Measurements from ENCODE around the gene AGK.

AGK gene, protein sequence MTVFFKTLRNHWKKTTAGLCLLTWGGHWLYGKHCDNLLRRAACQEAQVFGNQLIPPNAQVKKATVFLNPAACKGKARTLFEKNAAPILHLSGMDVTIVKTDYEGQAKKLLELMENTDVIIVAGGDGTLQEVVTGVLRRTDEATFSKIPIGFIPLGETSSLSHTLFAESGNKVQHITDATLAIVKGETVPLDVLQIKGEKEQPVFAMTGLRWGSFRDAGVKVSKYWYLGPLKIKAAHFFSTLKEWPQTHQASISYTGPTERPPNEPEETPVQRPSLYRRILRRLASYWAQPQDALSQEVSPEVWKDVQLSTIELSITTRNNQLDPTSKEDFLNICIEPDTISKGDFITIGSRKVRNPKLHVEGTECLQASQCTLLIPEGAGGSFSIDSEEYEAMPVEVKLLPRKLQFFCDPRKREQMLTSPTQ

DNA sequence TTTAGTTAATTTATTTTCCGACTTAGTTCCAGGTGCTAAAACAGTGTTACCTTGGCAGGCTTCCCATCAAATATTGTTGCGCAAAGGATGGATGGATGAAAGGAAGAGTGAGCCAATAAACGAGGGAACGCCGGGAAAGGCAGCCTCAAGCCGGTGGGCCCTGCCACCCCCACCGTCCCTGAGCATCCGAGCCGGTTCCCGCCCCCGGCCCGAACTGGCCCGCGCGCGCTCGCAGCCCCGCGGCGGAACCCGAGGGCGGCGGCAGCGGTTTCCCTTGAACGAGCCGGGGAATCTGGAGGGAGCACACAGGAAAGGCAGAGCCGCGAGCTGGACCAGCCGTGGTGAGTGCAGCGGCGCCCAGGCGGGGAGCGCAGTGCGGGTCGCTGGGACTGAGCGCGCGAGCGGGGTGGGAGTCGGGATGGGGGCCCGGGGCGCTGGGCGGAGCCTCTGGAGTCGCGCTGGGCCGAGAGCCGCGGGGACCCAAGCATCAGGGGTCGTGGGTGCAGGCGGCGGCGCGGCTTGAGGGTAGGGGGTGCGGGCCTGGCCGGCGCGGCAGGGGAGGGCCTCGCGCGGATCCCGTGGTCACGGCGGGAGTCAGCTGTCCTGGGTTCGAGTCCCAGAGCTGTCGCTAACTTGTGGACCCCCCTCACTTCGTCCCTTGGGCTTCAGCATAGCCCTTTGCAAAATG, at the start of gene AGK:
TSS of gene AGK (plus strand) at position 317 of the 688 bp plus-strand sequence. CDS start 4,057 bp downstream, outside the sequence.
- peak; percentile 88 for DNase-seq (ENCODE audit: low spot score)
- TF ChIP-seq, protein P1, sequence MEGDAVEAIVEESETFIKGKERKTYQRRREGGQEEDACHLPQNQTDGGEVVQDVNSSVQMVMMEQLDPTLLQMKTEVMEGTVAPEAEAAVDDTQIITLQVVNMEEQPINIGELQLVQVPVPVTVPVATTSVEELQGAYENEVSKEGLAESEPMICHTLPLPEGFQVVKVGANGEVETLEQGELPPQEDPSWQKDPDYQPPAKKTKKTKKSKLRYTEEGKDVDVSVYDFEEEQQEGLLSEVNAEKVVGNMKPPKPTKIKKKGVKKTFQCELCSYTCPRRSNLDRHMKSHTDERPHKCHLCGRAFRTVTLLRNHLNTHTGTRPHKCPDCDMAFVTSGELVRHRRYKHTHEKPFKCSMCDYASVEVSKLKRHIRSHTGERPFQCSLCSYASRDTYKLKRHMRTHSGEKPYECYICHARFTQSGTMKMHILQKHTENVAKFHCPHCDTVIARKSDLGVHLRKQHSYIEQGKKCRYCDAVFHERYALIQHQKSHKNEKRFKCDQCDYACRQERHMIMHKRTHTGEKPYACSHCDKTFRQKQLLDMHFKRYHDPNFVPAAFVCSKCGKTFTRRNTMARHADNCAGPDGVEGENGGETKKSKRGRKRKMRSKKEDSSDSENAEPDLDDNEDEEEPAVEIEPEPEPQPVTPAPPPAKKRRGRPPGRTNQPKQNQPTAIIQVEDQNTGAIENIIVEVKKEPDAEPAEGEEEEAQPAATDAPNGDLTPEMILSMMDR (IDR thresholded peaks at IDR 0.05; ENCODE audit: extremely low read depth, insufficient read depth, missing control alignments): no peak
- in situ Hi-C loops (cut with MboI; ENCODE audit: low pct_unique_long_range_greater_than_20kb, low sequenced_read_pairs, unreplicated experiment): no loop called here

DNA sequence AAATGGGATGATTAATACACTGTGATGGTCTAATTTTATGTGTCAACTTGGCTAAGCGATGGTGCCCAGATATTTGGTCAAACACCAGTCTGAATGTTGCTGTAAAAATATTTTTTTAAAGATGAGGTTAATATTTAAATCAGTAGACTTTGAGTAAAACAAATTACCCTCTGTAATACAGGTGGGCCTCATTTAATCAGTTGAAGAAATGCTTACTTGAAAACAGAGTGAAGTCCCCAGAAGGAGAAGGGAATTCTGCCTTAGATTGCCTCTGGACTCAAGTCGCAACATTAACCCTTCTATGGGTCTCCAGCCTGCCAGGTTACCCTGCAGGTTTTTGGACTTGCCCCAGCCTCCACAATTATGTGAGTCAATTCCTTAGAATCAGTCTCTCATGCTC, 49.8 kb upstream of the AGK start:
- TF ChIP-seq, protein P1 (IDR thresholded peaks at IDR 0.05; ENCODE audit: extremely low read depth, insufficient read depth, missing control alignments): no peak
- DNase-seq (ENCODE audit: low spot score): no peak
- in situ Hi-C loops (cut with MboI; ENCODE audit: low pct_unique_long_range_greater_than_20kb, low sequenced_read_pairs, unreplicated experiment): no loop called here

DNA sequence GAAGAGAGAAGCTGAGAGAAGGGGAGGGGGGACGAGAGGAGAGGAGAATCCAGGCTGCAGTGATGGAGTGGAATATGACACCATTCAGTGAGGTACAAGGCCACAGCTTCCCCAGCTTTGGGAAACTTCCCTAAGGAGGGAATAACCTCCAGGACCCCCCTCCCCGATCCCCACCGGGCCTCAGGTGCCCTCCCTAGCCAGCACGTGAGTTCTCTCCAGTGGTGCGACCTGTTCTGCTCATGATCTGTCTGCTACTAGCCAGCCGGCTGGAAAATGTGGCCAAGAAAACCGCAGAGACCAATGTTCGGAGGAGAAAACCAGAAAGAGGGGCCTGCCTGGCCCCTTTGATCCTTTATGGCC, 39.9 kb upstream of the AGK start:
- TF ChIP-seq, protein P1 (IDR thresholded peaks at IDR 0.05; ENCODE audit: extremely low read depth, insufficient read depth, missing control alignments): no peak
- no peak for DNase-seq (ENCODE audit: low spot score)
- in situ Hi-C loops (cut with MboI; ENCODE audit: low pct_unique_long_range_greater_than_20kb, low sequenced_read_pairs, unreplicated experiment): no loop called here

DNA sequence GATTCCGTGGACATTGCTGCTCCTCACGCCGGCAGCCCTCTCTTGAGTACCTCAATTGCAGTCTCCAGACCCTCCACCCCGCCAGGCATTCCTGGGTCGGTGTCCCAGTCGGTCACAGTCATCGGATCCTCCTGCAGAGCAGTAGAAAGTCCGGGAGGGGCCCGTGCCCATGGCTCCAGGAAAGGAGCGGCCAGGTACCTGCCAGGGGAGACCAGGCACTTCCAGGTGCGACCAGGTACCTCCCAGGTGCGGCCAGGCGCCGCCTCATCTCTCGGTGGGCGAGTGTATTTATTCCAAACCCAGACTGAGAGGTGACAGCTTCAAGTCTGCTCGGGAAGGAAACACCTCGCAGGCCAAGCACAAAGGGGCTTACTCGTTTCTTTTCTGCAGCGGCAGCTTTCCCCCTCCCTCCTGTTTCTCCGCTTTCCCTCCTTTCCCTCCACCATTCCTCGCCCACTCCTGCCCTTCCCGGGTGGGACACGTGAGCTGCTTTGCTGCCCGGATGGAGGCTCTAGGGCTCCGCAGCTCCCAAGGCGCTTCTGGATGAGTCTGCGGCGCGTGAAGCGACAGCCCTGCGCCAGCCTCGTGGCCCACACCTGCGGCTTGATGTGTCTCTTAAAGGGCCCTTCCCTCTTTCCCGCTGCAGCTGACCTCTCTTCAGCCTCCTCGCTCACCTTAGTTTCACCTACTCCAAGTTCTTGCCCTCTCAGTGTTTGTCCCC, 39.4 kb upstream of the AGK start:
- in situ Hi-C loops (cut with MboI; ENCODE audit: low pct_unique_long_range_greater_than_20kb, low sequenced_read_pairs, unreplicated experiment): no loop called here
- TF ChIP-seq, protein P1 (IDR thresholded peaks at IDR 0.05; ENCODE audit: extremely low read depth, insufficient read depth, missing control alignments): no peak
- DNase-seq (ENCODE audit: low spot score): no peak

DNA sequence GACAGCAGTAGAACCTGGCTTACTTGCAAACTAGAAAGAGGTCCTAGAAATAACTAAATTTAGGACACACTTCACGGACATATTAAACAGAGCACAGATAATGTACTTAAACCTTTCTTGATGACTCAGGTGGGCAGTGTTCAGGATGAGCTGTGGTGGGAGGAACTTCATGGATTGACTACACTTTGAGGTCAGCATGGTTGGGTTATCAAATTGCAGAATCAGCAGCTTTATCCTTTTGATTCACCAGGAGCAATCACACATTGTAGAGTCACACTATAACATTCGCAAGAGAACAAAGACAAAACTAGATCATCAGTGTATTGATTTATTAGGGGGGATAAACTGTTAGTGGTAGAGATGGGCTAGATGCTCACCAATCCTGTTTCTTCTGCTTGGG, 38.6 kb upstream of the AGK start:
- TF ChIP-seq, protein P1 (IDR thresholded peaks at IDR 0.05; ENCODE audit: extremely low read depth, insufficient read depth, missing control alignments): no peak
- in situ Hi-C loops (cut with MboI; ENCODE audit: low pct_unique_long_range_greater_than_20kb, low sequenced_read_pairs, unreplicated experiment): no loop called here

DNA sequence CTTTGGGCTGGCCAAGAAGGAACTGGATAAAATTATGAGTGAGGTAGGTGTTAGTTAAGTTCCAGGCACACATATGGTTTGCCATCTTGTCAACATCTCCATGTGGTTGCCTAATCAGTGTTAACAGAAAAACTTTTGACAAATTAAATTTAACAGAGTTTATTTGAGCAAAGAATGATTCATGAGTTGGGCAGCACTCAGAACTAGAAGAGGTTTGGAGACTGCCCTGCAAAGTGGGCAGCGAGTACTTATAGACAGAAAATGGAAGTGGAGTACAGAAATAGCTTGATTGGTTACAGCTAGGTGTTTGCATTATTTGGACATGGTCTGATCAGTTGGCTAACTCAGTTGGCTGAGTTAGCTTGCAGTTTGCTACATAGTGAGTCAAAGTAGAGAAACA, 37.5 kb upstream of the AGK start:
- DNase-seq (ENCODE audit: low spot score): no peak
- in situ Hi-C loops (cut with MboI; ENCODE audit: low pct_unique_long_range_greater_than_20kb, low sequenced_read_pairs, unreplicated experiment): no loop called here
- TF ChIP-seq, protein P1 (IDR thresholded peaks at IDR 0.05; ENCODE audit: extremely low read depth, insufficient read depth, missing control alignments): no peak

More for the DNA sequence above, 38.6 kb upstream of the AGK start:
- DNase-seq (ENCODE audit: low spot score): no peak

Data from GM13977 (cell line).